B cell (primary cell): ENCODE results near the gene SAMD4A. TPM values are rescaled to one million over a fixed set of nuclear protein-coding genes. Genes with fewer than 3 reads are reported as not detected.

Experiments
- ATAC-seq: fragments of 200-7000 bp; cut with Tn5 transposase; one replicate; pipeline ENCODE4 v1.10.0; 2021; ENCODE audit warnings: low read depth, mild to moderate bottlenecking, moderate number of reproducible peaks, moderate library complexity
- CTCF ChIA-PET: fragments of 350-600 bp; sonication (Branson Sonifier 250); formaldehyde crosslinking; loops from one replicate; lab custom pipeline; 2021; ENCODE audit warnings: antibody characterized with exemption, inconsistent platforms; lab: Charles Lee
- POLR2A ChIA-PET: fragments of 350-600 bp; sonication (Branson Sonifier 250); formaldehyde crosslinking; loops from one replicate; lab custom pipeline; 2021; ENCODE audit warnings: antibody characterized with exemption; lab: Charles Lee
- DNase-seq: peaks from one replicate; pipeline ENCODE4 v3.0.0; 2013
- H2AFZ ChIP-seq: 2 replicates; pipeline ENCODE4 v1.6.1; 2012; ENCODE audit warnings: mild to moderate bottlenecking, low read depth, low read length; ENCODE audit not compliant: insufficient read depth, poor library complexity, severe bottlenecking
- H3K27ac ChIP-seq, 2 donors: 1 replicate in 1 of 2; 2 replicates in 1 of 2; pipeline ENCODE4 v1.5.1; 2012 to 2013; ENCODE audit warnings: low read length in 2 of 2, mild to moderate bottlenecking in 2 of 2, moderate library complexity in 1 of 2
- H3K27me3 ChIP-seq, 4 experiments: fragments of 200-600 bp in 1 of 4; sonication (generic) in 1 of 4; replicated peaks in 1 of 4; 1 replicate in 2 of 4; 2 replicates in 2 of 4; pipeline versions ENCODE4 v1.6.1 to v1.7.0; 2013 to 2016; ENCODE audit warnings: low read length in 3 of 4, mild to moderate bottlenecking in 2 of 4, mixed read lengths in 1 of 4, moderate library complexity in 1 of 4; ENCODE audit not compliant: insufficient read depth in 4 of 4, control insufficient read depth in 3 of 4; ENCODE audit errors: control extremely low read depth in 1 of 4
- H3K36me3 ChIP-seq, 2 experiments: replicated peaks in 1 of 2; 1 replicate in 1 of 2; 2 replicates in 1 of 2; pipeline versions ENCODE4 v1.6.1 to v1.7.1; 2013; ENCODE audit warnings: low read length in 1 of 2; ENCODE audit not compliant: insufficient read depth in 2 of 2, control insufficient read depth in 1 of 2; ENCODE audit errors: control extremely low read depth in 1 of 2, extremely low read depth in 1 of 2
- H3K4me1 ChIP-seq, 2 donors: fragments of 200-600 bp in 1 of 2; sonication (generic) in 1 of 2; 1 replicate in 1 of 2; 2 replicates in 1 of 2; pipeline versions ENCODE4 v1.5.1 to v1.6.1; 2013 to 2017; ENCODE audit warnings: low read length in 2 of 2; ENCODE audit not compliant: control insufficient read depth in 2 of 2, insufficient read depth in 2 of 2
- H3K4me2 ChIP-seq: replicated peaks from 2 replicates; pipeline ENCODE3; 2012; ENCODE audit warnings: mild to moderate bottlenecking, low read depth, low read length; ENCODE audit not compliant: poor library complexity, severe bottlenecking
- H3K4me3 ChIP-seq, 5 experiments: fragments of 200-600 bp in 1 of 5; sonication (generic) in 1 of 5; 1 replicate in 3 of 5; 2 replicates in 2 of 5; pipeline versions ENCODE4 v1.5.1 to v1.7.0; 2011 to 2016; ENCODE audit warnings: low read length in 4 of 5, mild to moderate bottlenecking in 4 of 5, low read depth in 2 of 5, control low read depth in 1 of 5, moderate library complexity in 1 of 5; ENCODE audit not compliant: insufficient read depth in 1 of 5; ENCODE audit errors: control extremely low read depth in 1 of 5, extremely low read depth in 1 of 5
- H3K79me2 ChIP-seq: fragments of 200-600 bp; sonication (generic); one replicate; pipeline ENCODE4 v1.6.0; 2016; ENCODE audit warnings: low read length; ENCODE audit not compliant: control insufficient read depth, insufficient read depth
- H3K9ac ChIP-seq: fragments of 200-600 bp; sonication (generic); 2 replicates; pipeline ENCODE4 v1.6.1; 2017; ENCODE audit warnings: mild to moderate bottlenecking, low read length, moderate library complexity
- H3K9me3 ChIP-seq, 3 donors: one replicate each; pipeline versions ENCODE4 v1.6.1 to v1.7.1; 2013; ENCODE audit warnings: low read length in 2 of 3; ENCODE audit not compliant: control insufficient read depth in 2 of 3, insufficient read depth in 1 of 3; ENCODE audit errors: control extremely low read depth in 1 of 3
- H4K20me1 ChIP-seq: 2 replicates; pipeline ENCODE4 v1.6.0; 2012; ENCODE audit warnings: mild to moderate bottlenecking, low read length; ENCODE audit not compliant: insufficient read depth, control insufficient read depth, poor library complexity, severe bottlenecking
- H3K27ac Mint-ChIP-seq: one replicate; pipeline ENCODE4 v1.8.0; 2021; ENCODE audit warnings: mixed read lengths
- H3K27me3 Mint-ChIP-seq: one replicate; pipeline ENCODE4 v1.8.0; 2021; ENCODE audit warnings: mixed read lengths
- H3K4me1 Mint-ChIP-seq: one replicate; pipeline ENCODE4 v1.8.0; 2021; ENCODE audit warnings: mixed read lengths
- H3K4me3 Mint-ChIP-seq: one replicate; pipeline ENCODE4 v1.8.0; 2021; ENCODE audit warnings: mixed read lengths
- H3K9me3 Mint-ChIP-seq: one replicate; pipeline ENCODE4 v1.8.0; 2022; ENCODE audit warnings: mixed read lengths; ENCODE audit not compliant: insufficient read depth
- EZH2 ChIP-seq: IDR thresholded peaks from 2 replicates; pipeline ENCODE4 v1.6.1; 2012; ENCODE audit warnings: borderline replicate concordance, low read depth, mild to moderate bottlenecking, moderate library complexity, low read length; ENCODE audit not compliant: insufficient read depth, poor library complexity, severe bottlenecking
- WGBS: methylation state at CpG from one replicate; pipeline ENCODE4 v1.1.5; 2013; ENCODE audit warnings: missing lambda C conversion rate; ENCODE audit not compliant: insufficient coverage; 5-methylcytosine and 5-hydroxymethylcytosine counted together
- intact Hi-C: fragments of 100-400 bp; cut with micrococcal nuclease; formaldehyde crosslinking; loops from one replicate; pipeline ENCODE4 v1.10.0; 2022
- polyA plus RNA-seq: library from polyadenylated mRNA; depleted of rRNA; stranded (reverse); fragments of >200 nt; gene quantifications from 2 replicates; pipeline ENCODE4 v1.2.3, GENCODE V29; 2012
- total RNA-seq, 2 donors: library from RNA; stranded (reverse); fragments of 120-200 nt in 1 of 2; gene quantifications; 1 replicate in 1 of 2; 2 replicates in 1 of 2; pipeline versions ENCODE4 v1.2.3 to v1.2.4, GENCODE V29; 2013 to 2022
- TF ChIP-seq, protein P1 (sequence below): fragments of 200-600 bp; IDR thresholded peaks from one replicate; pipeline ENCODE4 v1.8.0; 2022; ENCODE audit warnings: antibody characterized with exemption, mild to moderate bottlenecking

Gene SAMD4A
- total and polyA plus RNA-seq, 2 donors (not counting 1 experiment from before 2014, with no cell fraction given), result 5.7 to 13.7 TPM

DNA sequence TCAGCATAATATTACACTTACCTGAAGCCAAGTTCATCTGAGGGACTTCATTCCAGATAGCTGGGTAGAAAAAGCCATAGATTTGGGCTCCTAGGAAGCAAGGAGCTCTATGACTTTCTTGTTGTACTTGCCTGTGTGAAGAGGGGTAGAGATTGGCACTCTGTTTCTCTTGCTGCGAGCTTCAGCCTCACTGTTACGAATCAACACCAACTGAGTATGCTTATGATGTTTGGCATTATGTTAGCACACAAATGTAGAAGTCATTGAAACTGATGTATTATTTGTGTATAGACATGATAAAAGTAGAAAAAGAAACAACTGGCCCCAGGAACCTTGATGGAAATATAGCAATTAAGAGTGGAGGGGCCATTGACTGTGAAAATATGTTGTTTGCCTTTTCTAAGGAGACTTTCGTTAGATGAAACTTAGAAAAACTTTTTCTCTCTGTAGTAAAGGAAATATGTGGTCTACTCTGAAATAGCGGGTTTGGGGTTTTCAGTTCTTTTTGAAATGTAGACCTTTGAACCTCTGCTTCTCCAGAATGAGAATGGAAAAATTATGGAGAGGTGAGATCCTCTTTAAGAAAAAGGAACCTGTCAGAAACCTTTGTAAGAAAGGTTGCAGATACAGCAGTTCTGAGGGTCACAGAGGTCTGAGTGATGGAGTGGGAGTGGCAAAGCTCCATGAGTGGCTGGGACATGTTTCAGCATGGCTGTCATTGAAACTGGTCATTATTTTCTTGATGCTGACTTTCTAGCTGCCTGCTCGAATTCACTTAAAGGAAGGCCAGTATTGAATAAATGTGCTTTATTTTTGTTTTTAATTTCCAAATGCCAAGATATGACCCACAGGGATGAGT is 175.8 kb downstream of the SAMD4A start:
- 89% methylated on average over 3 of the region's 5 CpGs for WGBS
- H4K20me1 ChIP-seq, result no peaks in the 10 kb centered on the region
- H3K9me3 ChIP-seq, result no peaks in the 10 kb centered on the region
- POLR2A ChIA-PET, result no interaction called here
- CTCF ChIA-PET, result no interaction called here
- H3K27me3 ChIP-seq, result no peaks in the 10 kb centered on the region
- H3K36me3 ChIP-seq, result no peaks in the 10 kb centered on the region
- no peak overlapping the region for H2AFZ ChIP-seq
- no peaks in the 10 kb centered on the region for H3K79me2 ChIP-seq
- H3K4me3 ChIP-seq, result no peak overlapping the region
- Mint-ChIP-seq H3K4me3 (no peak overlapping the region), H3K4me1 (peaks cover 4% of the 10 kb centered on the region), H3K27me3 (no peaks in the 10 kb centered on the region), H3K9me3 (no peaks in the 10 kb centered on the region), H3K27ac (no peak overlapping the region)
- intact Hi-C loops, result no loop called here
- no peak overlapping the region for H3K4me2 ChIP-seq
- TF ChIP-seq EZH2, result no peak
- TF ChIP-seq, protein P1, sequence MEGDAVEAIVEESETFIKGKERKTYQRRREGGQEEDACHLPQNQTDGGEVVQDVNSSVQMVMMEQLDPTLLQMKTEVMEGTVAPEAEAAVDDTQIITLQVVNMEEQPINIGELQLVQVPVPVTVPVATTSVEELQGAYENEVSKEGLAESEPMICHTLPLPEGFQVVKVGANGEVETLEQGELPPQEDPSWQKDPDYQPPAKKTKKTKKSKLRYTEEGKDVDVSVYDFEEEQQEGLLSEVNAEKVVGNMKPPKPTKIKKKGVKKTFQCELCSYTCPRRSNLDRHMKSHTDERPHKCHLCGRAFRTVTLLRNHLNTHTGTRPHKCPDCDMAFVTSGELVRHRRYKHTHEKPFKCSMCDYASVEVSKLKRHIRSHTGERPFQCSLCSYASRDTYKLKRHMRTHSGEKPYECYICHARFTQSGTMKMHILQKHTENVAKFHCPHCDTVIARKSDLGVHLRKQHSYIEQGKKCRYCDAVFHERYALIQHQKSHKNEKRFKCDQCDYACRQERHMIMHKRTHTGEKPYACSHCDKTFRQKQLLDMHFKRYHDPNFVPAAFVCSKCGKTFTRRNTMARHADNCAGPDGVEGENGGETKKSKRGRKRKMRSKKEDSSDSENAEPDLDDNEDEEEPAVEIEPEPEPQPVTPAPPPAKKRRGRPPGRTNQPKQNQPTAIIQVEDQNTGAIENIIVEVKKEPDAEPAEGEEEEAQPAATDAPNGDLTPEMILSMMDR, result no peak
- no peak for DNase-seq
- no peak overlapping the region for H3K27ac ChIP-seq
- ATAC-seq, result no peak
- no peak overlapping the region for H3K9ac ChIP-seq
- peaks cover 4 to 5% of the 10 kb centered on the region in 2 donors for H3K4me1 ChIP-seq

DNA sequence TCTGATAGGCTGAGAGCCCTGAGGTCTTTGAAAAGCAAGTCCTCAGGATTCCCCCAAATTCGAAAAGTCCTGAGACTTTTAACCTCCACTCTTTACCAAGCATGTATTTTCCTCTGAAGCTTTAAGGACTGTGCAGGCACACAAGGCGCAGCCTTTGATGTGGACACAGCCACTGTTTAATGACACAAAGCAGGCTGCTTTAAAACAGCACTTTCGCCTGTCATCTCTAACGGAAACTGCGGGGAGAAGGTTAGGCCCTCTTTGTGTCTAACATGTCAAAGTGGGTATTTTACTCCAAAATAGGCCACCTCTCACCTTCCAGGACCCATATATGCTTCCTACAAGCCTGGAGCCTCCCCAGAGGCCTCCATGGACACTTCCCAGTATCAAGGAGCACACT is 176.5 kb downstream of the SAMD4A start:
- H3K4me2 ChIP-seq, result no peak overlapping the region
- Mint-ChIP-seq H3K4me1 (no peaks in the 10 kb centered on the region), H3K27ac (no peak overlapping the region), H3K9me3 (no peaks in the 10 kb centered on the region), H3K27me3 (no peaks in the 10 kb centered on the region), H3K4me3 (no peak overlapping the region)
- H3K79me2 ChIP-seq, result no peaks in the 10 kb centered on the region
- H3K4me3 ChIP-seq, result no peak overlapping the region
- no peaks in the 10 kb centered on the region for H3K9me3 ChIP-seq
- WGBS, result 93% methylated on average over 3 of the region's 5 CpGs
- no peaks in the 10 kb centered on the region for H3K36me3 ChIP-seq
- no peak overlapping the region for H2AFZ ChIP-seq
- TF ChIP-seq EZH2, result no peak
- intact Hi-C loops, result no loop called here
- no peaks in the 10 kb centered on the region for H4K20me1 ChIP-seq
- H3K27me3 ChIP-seq, result no peaks in the 10 kb centered on the region
- no peak for DNase-seq
- ChIA-PET CTCF (no interaction called here), POLR2A (no interaction called here)
- no peak overlapping the region for H3K9ac ChIP-seq
- H3K27ac ChIP-seq, result no peak overlapping the region
- no peaks in the 10 kb centered on the region for H3K4me1 ChIP-seq
- no peak for ATAC-seq
